Cardiac fibroblast (primary cell): Measurements from ENCODE around the gene SGPL1.
"Not testable (repeated sequence)": the region's sequence is repeated elsewhere in the genome, so short reads cannot be mapped to it uniquely, and the experiment has no call there.

Experiments
- DNase-seq, 2 donors: peaks; one replicate each; pipeline versions ENCODE4 v3.0.0 to v3.0.0-alpha.2; 2010; ENCODE audit warnings: low read depth in 2 of 2
- H3K4me3 ChIP-seq, 2 donors: replicated peaks in 1 of 2; 1 replicate in 1 of 2; 2 replicates in 1 of 2; pipeline ENCODE4 v1.5.1; 2011; ENCODE audit warnings: low read depth in 2 of 2, low read length in 2 of 2, mild to moderate bottlenecking in 2 of 2, moderate library complexity in 1 of 2
- TF ChIP-seq, protein P1 (sequence below): IDR thresholded peaks from one replicate; pipeline ENCODE4 v1.5.1; 2011; ENCODE audit warnings: low read depth, mild to moderate bottlenecking, low read length, inconsistent platforms

SGPL1 gene

DNA sequence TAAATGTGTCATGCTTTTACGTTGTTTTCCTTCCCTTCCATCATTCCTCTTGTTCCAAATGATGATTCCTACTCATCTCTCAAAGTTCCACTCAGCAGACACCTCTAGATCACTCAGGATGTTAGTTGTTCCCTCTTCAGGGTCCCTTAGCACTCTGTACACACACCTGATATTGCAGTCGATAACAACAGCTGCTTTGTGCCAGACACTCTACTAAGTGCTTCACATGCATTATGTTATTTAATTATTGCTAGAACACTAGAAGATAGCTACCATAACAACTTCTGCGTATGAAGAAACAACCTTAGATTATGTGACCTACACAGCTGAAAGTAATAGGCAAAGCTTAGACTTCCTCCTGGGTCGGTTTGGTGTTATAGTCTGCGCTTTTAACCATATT lies 43.0 kb downstream of the SGPL1 start:
- no peak for DNase-seq
- TF ChIP-seq, protein P1, sequence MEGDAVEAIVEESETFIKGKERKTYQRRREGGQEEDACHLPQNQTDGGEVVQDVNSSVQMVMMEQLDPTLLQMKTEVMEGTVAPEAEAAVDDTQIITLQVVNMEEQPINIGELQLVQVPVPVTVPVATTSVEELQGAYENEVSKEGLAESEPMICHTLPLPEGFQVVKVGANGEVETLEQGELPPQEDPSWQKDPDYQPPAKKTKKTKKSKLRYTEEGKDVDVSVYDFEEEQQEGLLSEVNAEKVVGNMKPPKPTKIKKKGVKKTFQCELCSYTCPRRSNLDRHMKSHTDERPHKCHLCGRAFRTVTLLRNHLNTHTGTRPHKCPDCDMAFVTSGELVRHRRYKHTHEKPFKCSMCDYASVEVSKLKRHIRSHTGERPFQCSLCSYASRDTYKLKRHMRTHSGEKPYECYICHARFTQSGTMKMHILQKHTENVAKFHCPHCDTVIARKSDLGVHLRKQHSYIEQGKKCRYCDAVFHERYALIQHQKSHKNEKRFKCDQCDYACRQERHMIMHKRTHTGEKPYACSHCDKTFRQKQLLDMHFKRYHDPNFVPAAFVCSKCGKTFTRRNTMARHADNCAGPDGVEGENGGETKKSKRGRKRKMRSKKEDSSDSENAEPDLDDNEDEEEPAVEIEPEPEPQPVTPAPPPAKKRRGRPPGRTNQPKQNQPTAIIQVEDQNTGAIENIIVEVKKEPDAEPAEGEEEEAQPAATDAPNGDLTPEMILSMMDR, result no peak
- H3K4me3 ChIP-seq, result no peak overlapping the region

DNA sequence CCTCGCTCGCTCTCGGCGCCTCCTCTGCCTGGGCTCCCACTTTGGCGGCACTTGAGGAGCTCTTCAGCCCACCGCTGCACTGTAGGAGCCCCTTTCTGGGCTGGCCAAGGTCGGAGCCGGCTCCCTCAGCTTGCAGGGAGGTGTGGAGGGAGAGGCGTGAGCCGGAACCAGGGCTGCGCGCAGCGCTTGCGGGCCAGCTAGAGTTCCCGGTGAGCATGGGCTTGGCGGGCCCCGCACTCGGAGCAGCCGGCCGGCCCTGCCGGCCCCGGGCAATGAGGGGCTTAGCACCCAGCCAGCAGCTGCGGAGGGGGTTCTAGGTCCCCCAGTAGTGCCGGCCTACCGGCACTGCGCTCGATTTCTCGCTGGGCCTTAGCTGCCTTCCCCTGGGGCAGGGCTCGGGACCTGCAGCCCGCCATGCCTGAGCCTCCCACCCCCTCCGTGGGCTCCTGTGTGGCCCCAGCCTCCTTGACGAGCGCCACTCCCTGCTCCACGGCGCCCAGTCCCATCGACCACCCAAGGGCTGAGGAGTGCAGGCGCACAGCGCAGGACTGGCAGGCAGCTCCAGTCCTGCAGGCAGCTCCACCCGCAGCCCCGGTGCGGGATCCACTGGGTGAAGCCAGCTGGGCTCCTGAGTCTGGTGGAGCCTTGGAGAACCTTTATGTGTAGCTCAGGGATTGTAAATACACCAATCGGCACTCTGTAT lies 45.9 kb downstream of the SGPL1 start:
- DNase-seq, H3K4me3 ChIP-seq: not testable (repeated sequence)

GRCh38 chr10:70863470-70864160 lies 47.9 kb downstream of the SGPL1 start:
- no peak overlapping the region for H3K4me3 ChIP-seq
- TF ChIP-seq, protein P1, result no peak
- no peak for DNase-seq

- no peak overlapping the region for H3K4me3 ChIP-seq
- TF ChIP-seq, protein P1, result no peak
- no peak for DNase-seq
Observed at GRCh38 chr10:70864935-70865334, 49.2 kb downstream of the SGPL1 start.

GRCh38 chr10:70866424-70866823 lies 50.7 kb downstream of the SGPL1 start:
- no peak overlapping the region for H3K4me3 ChIP-seq
- DNase-seq, result peak; percentile 23 to 26
- TF ChIP-seq, protein P1, result no peak

GRCh38 chr10:70872291-70872690 lies 56.5 kb downstream of the SGPL1 start:
- TF ChIP-seq, protein P1, result no peak
- DNase-seq, result no peak
- no peak overlapping the region for H3K4me3 ChIP-seq

DNA sequence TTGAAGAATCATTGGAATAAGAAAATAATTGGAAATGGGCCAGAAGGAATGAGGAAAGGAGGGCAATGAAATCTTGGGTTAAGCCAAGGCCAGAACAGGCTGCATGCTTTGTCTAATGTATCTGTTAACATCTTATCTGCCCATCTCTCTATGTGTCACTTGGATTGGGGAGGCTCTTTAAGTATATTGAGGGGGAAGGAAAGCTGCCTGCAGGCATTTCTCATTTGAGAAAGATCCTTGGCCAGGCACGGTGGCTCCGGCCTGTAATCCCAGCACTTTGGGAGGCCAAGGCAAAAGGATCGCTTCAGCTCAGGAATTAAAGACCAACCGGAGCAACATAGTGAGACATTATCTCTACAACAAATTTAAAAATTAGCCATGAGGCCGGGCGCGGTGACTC lies 58.3 kb downstream of the SGPL1 start:
- no peak overlapping the region for H3K4me3 ChIP-seq

More for the DNA sequence above, 58.3 kb downstream of the SGPL1 start:
- no peak for DNase-seq
- TF ChIP-seq, protein P1, result no peak
